HFF-Myc (cell line): Measurements from ENCODE around the gene UFSP2.

ENCODE experiments used
- DNase-seq: peaks from one replicate; pipeline ENCODE4 v3.0.0-alpha.2; 2011; ENCODE audit warnings: low read depth; ENCODE audit errors: extremely low read depth
- H3K4me3 ChIP-seq: replicated peaks from 2 replicates; pipeline ENCODE4 v1.5.1; 2011; ENCODE audit warnings: low read depth, mild to moderate bottlenecking, control low read depth, low read length
- TF ChIP-seq, protein P1 (sequence below): IDR thresholded peaks from 2 replicates; pipeline ENCODE4 v1.5.1; 2012; ENCODE audit warnings: mild to moderate bottlenecking, low read depth, low read length, control low read depth; ENCODE audit errors: missing control alignments

Gene UFSP2

DNA sequence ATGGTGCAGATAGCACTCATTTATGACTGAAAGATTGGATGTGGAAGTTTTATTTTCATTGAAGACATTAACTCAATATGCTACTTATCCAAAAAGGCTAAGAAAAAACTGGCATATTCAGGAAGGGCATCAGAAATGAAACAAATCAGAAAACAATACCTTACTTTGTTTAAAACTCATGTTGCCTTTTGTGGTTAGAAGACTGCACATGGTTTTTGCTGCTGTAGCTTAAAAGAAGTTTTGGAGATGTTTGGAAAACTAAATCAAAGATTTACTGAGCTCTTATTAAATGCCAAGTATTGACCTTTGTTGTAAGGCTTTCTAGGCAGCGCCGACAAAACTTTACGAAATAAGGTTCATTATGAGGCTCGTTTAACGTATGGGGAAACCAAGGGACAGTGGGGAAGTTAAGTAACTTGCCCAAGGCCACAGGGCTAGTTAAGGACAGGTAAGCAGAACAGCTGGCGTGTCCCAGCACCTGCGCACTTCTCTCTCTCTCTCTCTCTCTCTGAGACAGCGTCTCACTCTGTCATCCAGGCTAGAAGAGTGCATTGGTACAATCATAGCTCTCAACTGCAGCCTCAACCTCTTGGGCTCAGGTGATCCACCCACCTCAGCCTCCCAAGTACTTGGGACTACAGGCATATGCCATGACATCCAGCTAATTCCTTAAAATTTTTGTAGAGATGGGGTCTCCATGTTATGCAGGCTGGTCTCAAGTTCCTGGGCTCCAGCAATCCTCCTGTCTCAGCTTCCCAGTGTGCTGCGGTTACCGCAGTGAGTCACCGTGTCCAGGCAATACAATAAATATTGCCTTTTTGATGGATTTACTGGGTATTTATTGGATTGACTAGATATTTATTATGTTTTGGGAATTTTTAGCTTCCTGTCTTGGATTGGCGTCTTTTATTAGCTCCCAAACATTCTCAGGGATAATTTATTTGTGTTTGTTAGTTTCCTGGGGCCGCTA lies 46.2 kb downstream of the UFSP2 start:
- TF ChIP-seq, protein P1, sequence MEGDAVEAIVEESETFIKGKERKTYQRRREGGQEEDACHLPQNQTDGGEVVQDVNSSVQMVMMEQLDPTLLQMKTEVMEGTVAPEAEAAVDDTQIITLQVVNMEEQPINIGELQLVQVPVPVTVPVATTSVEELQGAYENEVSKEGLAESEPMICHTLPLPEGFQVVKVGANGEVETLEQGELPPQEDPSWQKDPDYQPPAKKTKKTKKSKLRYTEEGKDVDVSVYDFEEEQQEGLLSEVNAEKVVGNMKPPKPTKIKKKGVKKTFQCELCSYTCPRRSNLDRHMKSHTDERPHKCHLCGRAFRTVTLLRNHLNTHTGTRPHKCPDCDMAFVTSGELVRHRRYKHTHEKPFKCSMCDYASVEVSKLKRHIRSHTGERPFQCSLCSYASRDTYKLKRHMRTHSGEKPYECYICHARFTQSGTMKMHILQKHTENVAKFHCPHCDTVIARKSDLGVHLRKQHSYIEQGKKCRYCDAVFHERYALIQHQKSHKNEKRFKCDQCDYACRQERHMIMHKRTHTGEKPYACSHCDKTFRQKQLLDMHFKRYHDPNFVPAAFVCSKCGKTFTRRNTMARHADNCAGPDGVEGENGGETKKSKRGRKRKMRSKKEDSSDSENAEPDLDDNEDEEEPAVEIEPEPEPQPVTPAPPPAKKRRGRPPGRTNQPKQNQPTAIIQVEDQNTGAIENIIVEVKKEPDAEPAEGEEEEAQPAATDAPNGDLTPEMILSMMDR, result no peak
- DNase-seq, result no peak
- H3K4me3 ChIP-seq, result no peak overlapping the region

DNA sequence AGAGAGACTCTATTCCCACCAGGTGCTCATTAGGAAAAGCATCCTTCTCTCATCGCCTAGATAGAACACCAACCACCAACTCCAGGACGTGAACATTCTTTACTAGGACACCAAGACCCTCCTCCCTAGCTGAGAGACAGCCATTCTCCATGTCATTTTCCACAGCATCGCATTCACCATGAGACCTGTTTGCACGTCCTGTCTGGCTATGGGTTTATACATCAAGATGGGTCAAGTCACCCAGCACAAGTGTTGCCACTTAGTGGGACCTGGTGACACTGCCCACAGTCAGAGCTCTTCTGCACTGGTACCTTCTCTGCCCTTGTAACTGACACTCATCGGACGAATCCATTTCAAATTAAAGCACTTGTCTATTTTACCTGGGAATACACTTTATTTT lies 47.5 kb downstream of the UFSP2 start:
- H3K4me3 ChIP-seq, result no peak overlapping the region
- DNase-seq, result no peak
- TF ChIP-seq, protein P1, result no peak

DNA sequence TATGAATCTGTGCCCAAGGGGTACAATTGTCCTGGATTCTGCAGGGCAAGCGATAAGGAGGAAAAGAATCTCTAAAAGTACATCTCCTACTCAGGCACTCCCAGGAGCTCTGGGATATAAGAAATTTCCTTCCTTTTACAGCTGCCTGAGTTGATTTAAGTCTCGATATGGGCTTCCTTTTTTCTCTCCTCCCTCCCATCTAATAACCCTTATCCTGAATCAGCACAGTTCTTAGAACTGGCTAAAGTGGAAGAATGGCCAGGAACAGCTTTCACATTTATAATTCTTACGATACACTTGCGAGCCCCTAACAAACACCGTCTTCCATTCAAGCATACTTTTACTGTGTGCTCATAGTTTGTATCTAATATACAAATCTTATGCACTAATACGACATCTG lies 51.2 kb downstream of the UFSP2 start:
- no peak overlapping the region for H3K4me3 ChIP-seq
- TF ChIP-seq, protein P1, result no peak
- DNase-seq, result no peak

DNA sequence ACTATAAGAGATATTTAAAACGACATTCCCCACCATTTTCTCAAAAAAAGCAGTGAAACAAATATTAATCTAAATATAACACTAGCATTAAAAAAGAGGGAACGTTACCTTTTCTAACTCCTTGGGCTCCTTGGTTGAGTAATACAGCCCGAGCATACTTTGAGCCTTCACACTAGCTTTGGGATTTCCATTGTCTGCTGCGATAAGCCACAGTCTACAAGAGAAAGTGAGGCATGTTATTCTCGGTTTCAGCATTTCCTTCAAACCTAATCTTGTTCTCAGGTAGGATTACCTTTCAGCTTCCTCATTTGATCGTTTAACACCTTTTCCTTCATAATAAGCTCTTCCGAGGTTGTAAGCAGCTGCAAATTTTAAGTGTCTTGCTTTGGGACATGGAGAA lies 51.7 kb downstream of the UFSP2 start:
- TF ChIP-seq, protein P1, result no peak
- H3K4me3 ChIP-seq, result no peak overlapping the region
- no peak for DNase-seq

DNA sequence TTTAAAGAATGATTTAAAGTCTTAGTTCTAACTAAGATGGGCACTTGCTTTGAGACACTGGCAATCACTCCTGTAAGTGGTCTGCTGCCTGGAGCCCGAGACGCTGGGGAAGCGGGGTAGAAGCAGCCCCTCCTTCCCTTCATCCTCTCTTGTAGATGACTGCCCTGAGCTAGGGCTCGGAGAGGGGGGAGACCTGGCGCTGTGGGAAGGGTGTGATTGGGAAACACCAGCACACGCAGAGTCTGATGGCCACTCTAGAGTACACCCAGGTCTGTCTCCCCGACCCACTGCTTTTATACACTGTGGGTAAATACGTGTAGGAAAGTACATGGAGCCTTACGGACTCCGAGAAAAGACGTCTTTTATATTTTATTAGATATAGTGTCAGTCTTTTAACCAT lies 54.1 kb downstream of the UFSP2 start:
- TF ChIP-seq, protein P1, result no peak
- no peak overlapping the region for H3K4me3 ChIP-seq
- DNase-seq, result no peak

DNA sequence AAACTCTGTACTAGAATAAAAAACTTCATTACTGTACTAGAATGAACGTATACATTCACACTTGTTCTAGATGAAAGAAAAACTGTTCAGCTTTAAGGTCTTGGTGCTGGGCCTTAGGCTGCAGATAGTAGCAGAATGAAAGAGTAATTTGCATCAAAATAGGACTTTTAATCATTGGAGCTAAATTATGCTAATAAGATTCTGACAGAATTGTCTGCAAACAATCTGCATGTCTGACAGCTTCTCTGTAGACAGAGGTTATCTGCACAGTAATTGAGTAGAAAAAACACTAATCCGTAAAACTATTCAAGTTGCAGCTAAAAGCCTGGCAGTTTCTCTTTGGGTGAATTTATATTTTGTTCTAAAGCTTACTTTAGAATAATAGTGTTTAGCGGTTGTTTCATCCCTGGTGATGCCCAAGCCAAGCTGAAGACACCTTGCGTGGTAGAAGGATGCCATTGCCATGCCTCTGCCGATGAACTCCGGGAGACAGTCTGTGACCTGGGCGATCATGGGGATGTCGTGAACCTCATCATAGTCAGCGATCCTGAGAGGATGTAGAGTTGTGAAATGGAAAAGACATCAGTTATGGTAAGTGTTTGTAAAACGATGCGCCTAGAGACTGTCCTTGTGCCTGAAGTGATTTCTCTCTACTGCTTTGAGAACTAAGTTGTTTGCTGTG lies 55.4 kb downstream of the UFSP2 start:
- no peak overlapping the region for H3K4me3 ChIP-seq
- DNase-seq, result no peak
- TF ChIP-seq, protein P1, result no peak
